HG03565 (cell line): Measurements from ENCODE around the gene AKAP9.
"Not testable (repeated sequence)": the region's sequence is repeated elsewhere in the genome, so short reads cannot be mapped to it uniquely, and the experiment has no call there.

Experiments used
- ATAC-seq: cut with Tn5 transposase; IDR thresholded peaks from one replicate; pipeline ENCODE4 v1.9.1; 2021; ENCODE audit warnings: mild to moderate bottlenecking, moderate library complexity; ENCODE audit not compliant: unreplicated experiment

Gene AKAP9

GRCh38 chr7:92058040-92058439, 117.4 kb downstream of the AKAP9 start:
- no peak for ATAC-seq

- ATAC-seq = no peak
Observed at GRCh38 chr7:92058899-92059298, 118.2 kb downstream of the AKAP9 start.

- ATAC-seq = no peak
Observed at GRCh38 chr7:92061154-92061553, 120.5 kb downstream of the AKAP9 start.

GRCh38 chr7:92064438-92065029, 123.9 kb downstream of the AKAP9 start:
- ATAC-seq = no peak

- no peak for ATAC-seq
Observed at GRCh38 chr7:92071032-92071431, 130.4 kb downstream of the AKAP9 start.

- no peak for ATAC-seq
Observed at GRCh38 chr7:92072121-92072520, 131.5 kb downstream of the AKAP9 start.

GRCh38 chr7:92072708-92073107, 132.0 kb downstream of the AKAP9 start:
- ATAC-seq = no peak

GRCh38 chr7:92075455-92076158, 134.9 kb downstream of the AKAP9 start:
- ATAC-seq = peak; percentile 92

GRCh38 chr7:92076509-92076908, 135.8 kb downstream of the AKAP9 start:
- no peak for ATAC-seq

GRCh38 chr7:92083922-92084321, 143.3 kb downstream of the AKAP9 start:
- ATAC-seq = not testable (repeated sequence)

- no peak for ATAC-seq
Observed at GRCh38 chr7:92088266-92088665, 147.6 kb downstream of the AKAP9 start.

- no peak for ATAC-seq
Observed at GRCh38 chr7:92092210-92092609, 151.5 kb downstream of the AKAP9 start.

- ATAC-seq = no peak
Observed at GRCh38 chr7:92095380-92095779, 154.7 kb downstream of the AKAP9 start.

GRCh38 chr7:92100534-92100933, 159.9 kb downstream of the AKAP9 start:
- ATAC-seq = no peak

GRCh38 chr7:92102862-92103261, 162.2 kb downstream of the AKAP9 start:
- ATAC-seq = not testable (repeated sequence)

GRCh38 chr7:92108821-92109220, 168.2 kb downstream of the AKAP9 start:
- ATAC-seq = no peak

- no peak for ATAC-seq
Observed at GRCh38 chr7:92110857-92111256, 170.2 kb downstream of the AKAP9 start.

GRCh38 chr7:92115821-92116220, 175.2 kb downstream of the AKAP9 start:
- ATAC-seq = no peak

GRCh38 chr7:92116949-92117348, 176.3 kb downstream of the AKAP9 start:
- ATAC-seq = no peak

- no peak for ATAC-seq
Observed at GRCh38 chr7:92119213-92119759, 178.6 kb downstream of the AKAP9 start.

GRCh38 chr7:92121681-92122080, 181.0 kb downstream of the AKAP9 start:
- no peak for ATAC-seq

- no peak for ATAC-seq
Observed at GRCh38 chr7:92131093-92131492, 190.4 kb downstream of the AKAP9 start.
